ENCODE measurements around the gene LY6G6C.
A peak's percentile ranks its signal among the peaks of the same experiment; 100 is the strongest.

GRCh38 chr6:31737991-31738979 is 16.7 kb upstream of the LY6G6C start:
- TF ChIP-seq REST (IDR thresholded peaks at IDR 0.05; ENCODE audit: unreplicated experiment) (no peak), POLR2AphosphoS5 (IDR thresholded peaks at IDR 0.05; ENCODE audit: low read depth) (no peak), CTCF (conservative IDR thresholded peaks at IDR 0.05; ENCODE audit: low read depth in 2 of 2) (peak; percentile 48 to 65)
